GM11168 (cell line): Measurements from ENCODE around the gene NDUFA3.
"Not testable (repeated sequence)": the region's sequence is repeated elsewhere in the genome, so short reads cannot be mapped to it uniquely, and the experiment has no call there.

ENCODE experiments used
- in situ Hi-C: fragments of 300-500 bp; cut with MboI; formaldehyde crosslinking; loops from one replicate; pipeline ENCODE4 v1.12.0; 2022; ENCODE audit warnings: low sequenced_read_pairs; ENCODE audit not compliant: unreplicated experiment

The NDUFA3 gene

GRCh38 chr19:54102421-54103169 lies at the start of gene NDUFA3:
Gene NDUFA3 (plus strand): TSS chr19:54102855. CDS start chr19:54102879, 24 bp downstream.
- in situ Hi-C loops, result loop anchor here (25.0 kb wide), 1 partner anchor 2010 kb away; the partner anchor contains the start of gene ZNF787

- in situ Hi-C loops, result no loop called here
Measured at GRCh38 chr19:54062643-54063042, 40.0 kb upstream of the NDUFA3 start.

GRCh38 chr19:54063350-54064116 lies 39.1 kb upstream of the NDUFA3 start, which contains the start of gene VSTM1:
Gene VSTM1 (minus strand): TSS chr19:54063897. CDS start chr19:54063777, 120 bp downstream.
- in situ Hi-C loops, result no loop called here

GRCh38 chr19:54069470-54069869 lies 33.2 kb upstream of the NDUFA3 start:
- in situ Hi-C loops, result no loop called here

GRCh38 chr19:54073829-54074228 lies 28.8 kb upstream of the NDUFA3 start:
- in situ Hi-C loops, result no loop called here

GRCh38 chr19:54074851-54075250 lies 27.8 kb upstream of the NDUFA3 start:
- in situ Hi-C loops, result no loop called here

- in situ Hi-C loops, result no loop called here
Measured at GRCh38 chr19:54077334-54077733, 25.3 kb upstream of the NDUFA3 start.

- in situ Hi-C loops, result no loop called here
Measured at GRCh38 chr19:54081032-54081431, 21.6 kb upstream of the NDUFA3 start, which contains the start of gene TARM1. Gene TARM1 (minus strand): TSS chr19:54081365. CDS start chr19:54081340, 25 bp downstream.

- in situ Hi-C loops, result no loop called here
Measured at GRCh38 chr19:54084410-54084809, 18.2 kb upstream of the NDUFA3 start.

GRCh38 chr19:54094426-54095000 lies 8.1 kb upstream of the NDUFA3 start:
- in situ Hi-C loops, result no loop called here

- in situ Hi-C loops, result no loop called here
Measured at GRCh38 chr19:54095136-54095858, 7.4 kb upstream of the NDUFA3 start.

GRCh38 chr19:54095859-54096616 lies 6.6 kb upstream of the NDUFA3 start:
- in situ Hi-C loops, result not testable (repeated sequence)

GRCh38 chr19:54096617-54097106 lies 6.0 kb upstream of the NDUFA3 start:
- in situ Hi-C loops, result no loop called here

- in situ Hi-C loops, result no loop called here
Measured at GRCh38 chr19:54099190-54099902, 3.3 kb upstream of the NDUFA3 start.

- in situ Hi-C loops, result loop anchor here (25.0 kb wide), 1 partner anchor 2012 kb away; the partner anchor contains the start of gene ZNF787
Measured at GRCh38 chr19:54099903-54100255, 2.8 kb upstream of the NDUFA3 start.

- in situ Hi-C loops, result loop anchor here (25.0 kb wide), 1 partner anchor 2012 kb away; the partner anchor contains the start of gene ZNF787
Measured at GRCh38 chr19:54100561-54100960, 2.1 kb upstream of the NDUFA3 start, which contains the start of gene OSCAR. Gene OSCAR (minus strand): TSS chr19:54100803. CDS start chr19:54100792, 11 bp downstream.

- in situ Hi-C loops, result loop anchor here (25.0 kb wide), 1 partner anchor 2007 kb away; the partner anchor contains the start of gene ZNF787
Measured at GRCh38 chr19:54104998-54105715, 2.5 kb downstream of the NDUFA3 start.

- in situ Hi-C loops, result loop anchor here (25.0 kb wide), 1 partner anchor 2007 kb away; the partner anchor contains the start of gene ZNF787
Measured at GRCh38 chr19:54105796-54106195, 3.1 kb downstream of the NDUFA3 start.
